SK-N-MC (cell line): ENCODE data around the gene ATP2B2.

Source experiments
- DNase-seq: peaks from one replicate; pipeline ENCODE4 v3.0.0-alpha.2; 2011; ENCODE audit warnings: low read depth, low spot score
- H3K27ac ChIP-seq: fragments of 200-600 bp; sonication (generic); 2 replicates; pipeline ENCODE4 v1.5.1; 2016; ENCODE audit warnings: mixed run types
- H3K36me3 ChIP-seq: fragments of 200-600 bp; sonication (generic); 2 replicates; pipeline ENCODE4 v1.6.1; 2017; ENCODE audit warnings: antibody characterized with exemption, low read length, mixed read lengths; ENCODE audit not compliant: insufficient read depth
- H3K4me3 ChIP-seq: fragments of 200-600 bp; sonication (generic); 2 replicates; pipeline ENCODE4 v1.5.1; 2016
- H3K9ac ChIP-seq: fragments of 200-600 bp; sonication (generic); 2 replicates; pipeline ENCODE4 v1.8.0; 2017; ENCODE audit warnings: mixed run types, mixed read lengths; ENCODE audit not compliant: insufficient read length
- H3K9me3 ChIP-seq: fragments of 200-600 bp; sonication (generic); 2 replicates; pipeline ENCODE4 v1.6.1; 2017; ENCODE audit warnings: low read depth, mild to moderate bottlenecking, antibody characterized with exemption, low read length, moderate library complexity, mixed read lengths
- EZH2 ChIP-seq: fragments of 200-600 bp; sonication (generic); IDR thresholded peaks from one replicate; pipeline ENCODE4 v1.6.1; 2017; ENCODE audit warnings: antibody characterized with exemption
- FOXP2 ChIP-seq: optimal IDR thresholded peaks from 2 replicates; pipeline ENCODE3; 2011; ENCODE audit warnings: mild to moderate bottlenecking, moderate library complexity; ENCODE audit not compliant: insufficient read depth; ENCODE audit errors: extremely low read length, control extremely low read depth
- POLR2AphosphoS5 ChIP-seq: IDR thresholded peaks from 2 replicates; pipeline ENCODE4 v1.6.1; 2012; ENCODE audit warnings: mild to moderate bottlenecking, low read depth, low read length, borderline replicate concordance

The ATP2B2 gene

DNA sequence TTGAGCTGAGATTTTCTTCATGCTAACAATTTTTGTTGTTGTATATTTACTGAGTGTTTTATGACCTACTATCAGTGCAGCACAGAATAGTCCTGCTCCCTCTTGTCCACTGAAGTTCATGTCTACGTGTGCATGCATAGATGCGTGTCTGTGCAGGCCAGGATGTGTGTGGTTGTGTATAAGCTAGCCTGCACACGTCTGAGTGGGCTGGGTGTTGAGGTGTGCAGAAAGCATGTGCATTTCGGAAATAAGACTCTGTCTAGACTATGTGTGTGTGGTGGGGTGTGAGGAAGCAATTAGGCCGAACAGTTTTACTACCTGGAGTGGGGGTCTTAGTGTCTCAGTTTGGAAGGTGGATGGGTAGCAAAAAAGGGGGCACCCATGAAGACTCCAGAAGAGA, 39.2 kb downstream of the ATP2B2 start:
- Histone ChIP-seq H3K36me3 (no peaks in the 10 kb centered on the region), H3K9ac (no peak overlapping the region), H3K4me3 (no peak overlapping the region), H3K9me3 (no peaks in the 10 kb centered on the region), H3K27ac (no peak overlapping the region)
- TF ChIP-seq EZH2, result no peak
- no peak for TF ChIP-seq POLR2AphosphoS5
- TF ChIP-seq FOXP2, result no peak
- no peak for DNase-seq

DNA sequence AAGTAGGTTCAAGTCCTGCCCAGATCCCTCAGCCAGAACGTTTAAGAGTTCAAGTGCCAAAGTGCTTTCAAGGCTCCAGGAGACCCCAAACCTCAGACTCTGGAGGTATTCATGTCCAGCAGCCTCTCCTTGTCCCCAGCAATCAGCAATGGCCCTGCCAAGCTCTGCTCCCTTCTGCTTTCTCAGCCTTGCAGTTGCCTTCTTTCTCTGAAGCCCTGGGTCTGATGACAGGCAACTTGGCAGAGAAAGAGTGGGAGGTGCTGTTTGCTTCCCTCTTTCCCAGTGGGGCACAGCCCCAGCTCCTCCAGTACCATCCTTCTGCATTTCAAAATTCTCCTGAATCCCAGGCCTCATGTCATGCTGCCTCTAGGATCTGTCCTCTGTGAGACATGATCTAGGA, 40.2 kb downstream of the ATP2B2 start:
- Histone ChIP-seq H3K9ac (no peak overlapping the region), H3K9me3 (no peaks in the 10 kb centered on the region), H3K4me3 (no peak overlapping the region), H3K27ac (no peak overlapping the region), H3K36me3 (no peaks in the 10 kb centered on the region)
- no peak for TF ChIP-seq FOXP2
- TF ChIP-seq POLR2AphosphoS5, result no peak
- TF ChIP-seq EZH2, result no peak
- DNase-seq, result no peak

DNA sequence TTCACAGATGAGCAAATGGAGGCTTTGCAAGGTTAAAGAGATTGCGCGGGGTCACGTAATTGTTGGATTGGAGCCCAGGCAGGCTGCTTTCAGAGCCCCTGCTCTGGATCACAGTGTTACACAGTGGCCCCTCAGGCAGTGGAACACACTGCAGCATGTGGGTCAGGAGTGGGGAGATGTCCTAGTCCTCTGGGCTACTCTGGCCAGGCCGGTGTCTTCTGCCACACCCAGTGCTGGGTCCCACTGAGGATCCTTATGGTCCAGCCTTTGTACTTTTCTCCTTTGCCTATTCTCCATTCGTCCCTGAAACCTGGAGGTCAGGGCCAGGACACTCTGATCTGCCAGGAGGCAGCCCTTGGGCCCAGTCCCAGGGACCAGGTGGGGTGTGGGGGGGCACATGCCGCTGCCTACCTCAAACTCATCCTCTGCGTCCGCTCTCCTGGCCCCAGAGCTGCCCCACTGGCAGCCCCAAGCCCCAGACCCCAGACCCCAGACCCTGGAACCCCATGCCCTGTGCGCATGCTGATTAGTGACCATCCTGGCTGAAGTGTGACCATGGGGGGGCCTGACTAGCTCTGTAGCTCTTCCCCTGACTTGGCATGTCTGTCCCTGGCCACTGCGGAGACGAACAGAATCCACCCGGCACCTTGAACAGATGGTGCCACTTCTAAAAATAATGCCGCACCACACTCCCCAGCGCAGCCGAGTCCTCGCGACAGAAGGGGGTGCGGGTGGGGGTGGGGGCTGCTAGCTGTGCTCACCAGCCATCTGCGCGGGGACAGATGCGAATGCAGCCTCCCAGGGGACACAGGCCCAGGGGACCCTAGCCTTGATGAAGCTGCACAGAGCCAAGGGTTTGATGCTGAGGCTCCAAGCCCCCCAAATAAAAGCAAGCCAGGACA, 41.6 kb downstream of the ATP2B2 start:
- DNase-seq, result no peak
- Histone ChIP-seq H3K36me3 (no peaks in the 10 kb centered on the region), H3K27ac (no peak overlapping the region), H3K9me3 (no peaks in the 10 kb centered on the region), H3K9ac (no peak overlapping the region), H3K4me3 (no peak overlapping the region)
- TF ChIP-seq EZH2, result no peak

DNA sequence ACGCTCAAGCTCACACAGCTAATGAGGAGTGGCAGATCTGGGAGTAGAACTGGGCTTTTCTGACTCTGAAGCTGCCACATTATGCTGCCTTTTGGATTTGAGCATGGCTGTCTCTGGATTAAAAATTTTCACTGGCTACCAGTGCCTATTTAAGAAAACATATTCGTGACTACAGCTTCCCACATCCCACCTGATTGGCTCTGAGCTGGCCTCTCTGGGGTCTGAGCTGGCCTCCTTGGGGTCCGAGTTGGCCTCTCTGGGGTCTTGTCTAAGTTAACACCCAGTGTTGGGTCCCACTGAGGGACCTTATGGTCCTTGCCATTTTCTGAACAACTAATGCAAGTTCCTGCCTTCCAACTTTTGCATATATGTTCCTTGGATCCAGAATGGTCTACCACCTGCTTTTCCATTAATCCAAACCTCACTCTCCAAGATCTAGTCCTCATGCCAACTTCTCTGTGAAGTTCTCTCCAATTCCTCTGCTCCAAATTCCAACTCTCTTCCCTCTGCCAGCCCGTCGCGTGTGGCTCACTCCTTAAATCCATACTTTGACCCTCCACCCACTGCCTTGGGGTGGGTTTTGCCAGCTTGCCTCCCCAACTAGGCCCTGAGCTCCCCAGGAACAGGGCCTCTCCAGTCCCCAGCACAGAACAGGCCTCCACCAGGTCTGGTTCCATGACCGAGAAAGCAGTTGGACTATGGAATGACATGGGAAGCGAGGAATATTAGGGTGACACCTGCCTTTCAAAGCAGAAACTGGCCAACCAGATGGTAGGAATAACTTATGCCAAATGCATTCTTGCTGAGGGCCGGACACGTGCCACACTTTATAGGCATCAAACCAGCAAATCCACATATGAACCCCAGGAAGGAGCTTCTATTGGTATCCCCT, 42.5 kb downstream of the ATP2B2 start:
- no peaks in the 10 kb centered on the region for H3K9me3 ChIP-seq
- no peak for DNase-seq
- no peak overlapping the region for H3K27ac ChIP-seq
- no peak for TF ChIP-seq POLR2AphosphoS5
- TF ChIP-seq FOXP2, result no peak
- TF ChIP-seq EZH2, result no peak
- no peak overlapping the region for H3K4me3 ChIP-seq
- H3K9ac ChIP-seq, result no peak overlapping the region
- no peaks in the 10 kb centered on the region for H3K36me3 ChIP-seq

DNA sequence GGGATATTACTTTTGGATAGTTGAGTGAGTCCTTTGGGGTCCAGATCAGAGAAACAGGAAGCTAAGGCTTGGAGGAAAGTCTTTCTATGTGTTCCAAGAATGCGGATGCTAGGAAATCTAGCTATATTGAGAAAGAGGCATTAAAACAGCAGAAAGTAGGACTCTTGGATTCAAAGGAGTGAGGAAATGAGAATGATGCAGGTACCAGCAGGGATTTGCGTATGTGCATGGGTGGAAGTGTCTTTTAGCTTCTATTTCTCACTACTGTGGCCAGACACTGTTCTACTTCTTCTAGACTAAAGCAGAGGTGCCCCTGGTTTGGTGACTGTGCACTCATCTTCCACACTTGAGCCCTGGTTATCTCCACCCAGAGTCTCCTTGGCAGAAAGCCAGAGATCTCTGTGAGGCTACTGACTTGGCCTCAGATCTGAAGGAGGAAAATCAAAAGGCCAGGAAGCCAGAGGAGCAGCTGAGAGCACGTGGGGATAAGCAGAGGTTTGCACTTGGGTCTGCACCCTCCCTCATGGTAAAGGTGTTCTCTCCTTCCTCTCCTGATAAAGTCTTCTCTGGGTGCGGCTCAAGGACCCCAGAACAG, 44.3 kb downstream of the ATP2B2 start:
- Histone ChIP-seq H3K27ac (no peak overlapping the region), H3K9me3 (no peaks in the 10 kb centered on the region), H3K36me3 (no peaks in the 10 kb centered on the region), H3K9ac (no peak overlapping the region), H3K4me3 (no peak overlapping the region)
- TF ChIP-seq FOXP2 (no peak), EZH2 (no peak), POLR2AphosphoS5 (no peak)
- DNase-seq, result no peak

DNA sequence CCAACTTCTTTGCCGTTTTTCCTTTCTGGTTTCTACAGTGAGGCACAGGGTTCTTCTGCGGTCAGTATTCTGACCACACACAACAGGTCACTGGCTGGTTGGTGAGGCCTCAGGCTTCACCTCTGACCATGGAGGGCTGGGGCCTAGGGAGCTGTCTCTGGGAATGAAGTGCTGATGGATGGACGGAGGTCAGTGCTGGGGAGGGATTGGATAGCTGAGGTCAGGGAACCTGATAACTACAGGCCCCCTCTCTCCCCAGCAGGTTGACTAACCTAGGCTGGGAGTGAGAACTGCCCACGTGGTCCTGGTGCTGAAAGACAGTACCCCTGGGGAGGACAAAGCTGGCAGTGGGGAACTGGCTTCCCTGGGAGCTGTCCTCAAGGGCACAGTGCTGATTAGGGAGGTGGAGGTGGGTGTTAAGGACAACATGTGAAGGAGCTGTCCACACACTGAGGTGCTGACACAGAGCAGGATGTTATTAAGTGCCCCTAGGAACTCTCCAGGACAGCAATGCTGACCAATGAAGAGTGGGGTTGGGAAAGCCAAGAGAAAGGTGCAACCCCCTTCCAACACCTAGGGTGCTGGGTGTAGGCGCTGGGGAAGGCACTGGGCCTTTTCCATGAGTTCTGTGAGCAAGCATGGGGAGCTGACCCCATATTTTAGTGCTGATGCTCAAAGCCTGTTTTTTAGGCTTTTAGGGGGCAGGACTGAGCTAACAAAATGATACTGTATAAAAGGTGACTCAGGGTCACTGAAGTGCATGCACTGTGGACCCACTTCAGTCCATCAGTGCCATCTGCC, 45.2 kb downstream of the ATP2B2 start:
- H3K9ac ChIP-seq, result no peak overlapping the region
- H3K27ac ChIP-seq, result no peak overlapping the region
- H3K36me3 ChIP-seq, result no peaks in the 10 kb centered on the region
- no peak overlapping the region for H3K4me3 ChIP-seq
- no peaks in the 10 kb centered on the region for H3K9me3 ChIP-seq
- DNase-seq, result no peak
- TF ChIP-seq POLR2AphosphoS5 (no peak), FOXP2 (no peak), EZH2 (no peak)

DNA sequence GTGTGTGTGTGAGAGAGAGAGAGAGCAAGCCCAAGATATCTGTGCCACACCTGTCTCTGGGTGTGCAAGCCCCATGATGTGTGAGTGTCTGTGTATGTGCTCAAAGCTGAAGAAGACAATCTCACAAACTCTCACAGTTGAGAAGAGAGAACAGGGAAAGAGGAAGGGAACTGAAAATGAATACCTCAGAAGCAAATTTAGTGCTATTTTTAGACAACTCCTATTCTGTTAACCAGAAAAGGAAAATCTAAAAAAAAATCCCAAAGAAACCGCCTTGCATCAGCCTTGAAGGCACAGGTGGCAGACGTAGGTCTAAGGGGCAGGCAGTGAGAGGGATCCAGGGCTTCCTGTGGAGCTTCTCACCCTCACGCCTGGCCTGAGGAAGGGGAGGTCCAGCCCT, 47.8 kb downstream of the ATP2B2 start:
- Histone ChIP-seq H3K9me3 (no peaks in the 10 kb centered on the region), H3K36me3 (no peaks in the 10 kb centered on the region), H3K27ac (no peak overlapping the region), H3K9ac (no peak overlapping the region), H3K4me3 (no peak overlapping the region)
- no peak for TF ChIP-seq FOXP2
- no peak for TF ChIP-seq POLR2AphosphoS5
- DNase-seq, result no peak

DNA sequence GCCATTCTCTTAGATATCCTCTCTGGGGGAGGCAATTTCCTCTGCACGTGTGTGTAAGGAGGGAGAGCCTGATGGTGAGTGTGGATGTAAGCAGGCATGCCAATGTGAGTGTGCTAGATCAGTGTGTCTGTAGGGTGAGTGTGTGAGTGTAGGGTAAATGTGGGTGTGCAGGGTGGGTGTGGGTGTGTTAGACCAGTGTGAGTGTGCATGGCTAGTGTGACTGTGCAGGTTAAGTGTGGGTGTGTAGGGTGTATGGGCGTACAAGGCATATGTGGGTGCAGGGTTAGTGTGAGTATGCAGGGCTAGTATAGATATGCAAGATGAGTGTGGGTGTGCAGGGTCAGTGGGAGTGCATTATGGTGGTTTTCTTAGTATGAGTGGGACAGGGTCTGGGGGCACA, 48.4 kb downstream of the ATP2B2 start:
- H3K9me3 ChIP-seq, result no peaks in the 10 kb centered on the region
- no peaks in the 10 kb centered on the region for H3K36me3 ChIP-seq
- H3K9ac ChIP-seq, result no peak overlapping the region
- H3K4me3 ChIP-seq, result no peak overlapping the region
- DNase-seq, result no peak
- TF ChIP-seq FOXP2, result no peak
- no peak for TF ChIP-seq EZH2
- H3K27ac ChIP-seq, result no peak overlapping the region
